Stimulated activated naive CD4-positive, alpha-beta T cell treated with Interleukin-2 at 50 U/mL for 16 hours (primary cell): ENCODE measurements around the gene SLC44A1.

Source experiments
- DNase-seq: peaks from one replicate; lab custom pipeline; 2025; lab: John Stamatoyannopoulos, UW

SLC44A1 gene

DNA sequence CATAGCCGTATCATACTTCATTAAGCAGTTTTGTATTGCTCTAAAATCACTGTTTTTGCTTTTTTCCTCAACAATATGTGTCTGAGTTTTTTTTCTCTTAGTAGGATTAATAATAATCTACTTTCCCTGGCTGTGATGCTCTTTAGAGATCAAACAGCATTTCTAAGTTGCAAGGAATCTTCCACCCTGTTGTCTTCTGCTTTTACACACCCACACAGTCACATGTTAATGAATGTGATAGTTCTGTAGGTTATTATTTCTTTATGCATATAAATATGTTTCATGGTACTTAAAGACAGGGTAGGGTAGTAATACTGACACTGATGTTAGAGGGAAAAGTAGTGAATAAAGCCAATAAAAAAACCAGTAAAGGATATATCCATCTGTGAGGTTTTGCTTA lies 29.3 kb downstream of the SLC44A1 start:
- DNase-seq: no peak

DNA sequence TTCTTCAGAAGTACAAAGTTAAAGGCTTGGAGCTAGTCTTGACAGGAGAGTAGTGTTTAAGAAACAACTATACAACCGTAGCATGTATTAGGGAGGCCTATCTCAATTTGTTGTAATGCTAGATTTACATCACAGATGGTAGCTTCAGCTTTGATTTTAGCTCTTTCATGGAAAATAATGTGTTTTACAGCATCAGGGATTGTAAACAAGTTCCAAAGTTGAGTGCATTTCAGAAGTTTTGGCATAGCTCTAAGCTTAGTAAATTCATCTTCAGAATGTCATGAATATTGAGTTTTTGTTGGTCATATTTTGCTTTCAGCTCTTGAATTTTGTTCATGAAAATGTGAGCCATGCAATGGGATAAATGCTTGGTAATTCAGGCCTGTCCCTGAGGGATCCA lies 30.7 kb downstream of the SLC44A1 start:
- no peak for DNase-seq

DNA sequence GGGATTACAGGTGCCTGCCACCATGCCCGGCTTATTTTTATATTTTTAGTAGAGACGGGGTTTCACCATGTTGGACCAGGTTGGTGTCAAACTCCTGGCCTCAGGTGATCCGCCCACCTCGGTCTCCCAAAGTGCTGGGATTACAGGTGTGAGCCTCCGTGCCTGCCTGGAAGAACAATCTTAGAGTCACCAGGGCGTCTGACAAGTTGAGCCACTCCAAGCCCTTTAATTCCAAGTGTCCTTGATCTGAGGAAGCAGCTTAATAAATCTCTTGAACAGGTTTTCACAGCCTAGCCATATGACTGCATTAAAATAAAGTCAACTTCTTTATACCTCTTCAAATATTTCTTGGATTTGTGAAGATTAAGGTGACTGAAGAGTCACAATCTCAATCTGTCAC lies 31.5 kb downstream of the SLC44A1 start:
- no peak for DNase-seq

DNA sequence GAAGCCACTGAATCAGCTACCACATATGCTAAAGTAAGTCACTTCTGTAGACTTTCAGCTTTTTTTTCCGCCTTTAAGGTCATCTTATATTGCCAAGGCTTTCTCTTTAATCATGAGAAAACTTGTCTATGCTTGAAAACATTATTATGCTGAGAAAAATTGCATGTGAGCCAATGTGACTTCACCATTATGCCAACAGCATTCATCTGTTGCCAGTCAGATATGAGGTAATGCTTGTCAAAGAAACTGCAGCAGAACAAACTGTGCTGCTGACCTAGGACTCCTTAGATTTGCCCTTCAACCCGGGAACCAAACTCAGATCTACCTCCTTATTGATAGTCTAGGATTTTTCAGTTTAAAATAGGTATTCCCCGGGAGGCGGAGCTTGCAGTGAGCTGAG lies 34.3 kb downstream of the SLC44A1 start:
- no peak for DNase-seq

DNA sequence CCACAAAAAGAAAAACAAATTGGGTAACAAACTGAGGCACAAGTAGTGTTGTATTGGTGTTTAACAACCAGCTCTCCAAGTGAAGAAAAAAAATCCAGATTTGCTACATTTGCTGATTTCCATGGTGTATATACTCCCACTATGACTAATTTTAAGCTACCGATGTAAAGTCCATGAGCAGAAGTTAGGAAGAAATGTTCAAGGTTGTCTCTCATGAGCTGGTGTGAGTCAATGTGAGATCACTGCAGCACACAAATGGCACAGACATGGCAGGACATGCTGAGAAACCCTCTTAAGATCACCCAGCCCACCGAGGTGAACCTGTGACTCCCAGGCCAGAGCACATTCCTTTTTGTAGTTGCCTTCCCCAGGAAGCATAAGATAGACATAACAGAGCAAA lies 36.2 kb downstream of the SLC44A1 start:
- no peak for DNase-seq

DNA sequence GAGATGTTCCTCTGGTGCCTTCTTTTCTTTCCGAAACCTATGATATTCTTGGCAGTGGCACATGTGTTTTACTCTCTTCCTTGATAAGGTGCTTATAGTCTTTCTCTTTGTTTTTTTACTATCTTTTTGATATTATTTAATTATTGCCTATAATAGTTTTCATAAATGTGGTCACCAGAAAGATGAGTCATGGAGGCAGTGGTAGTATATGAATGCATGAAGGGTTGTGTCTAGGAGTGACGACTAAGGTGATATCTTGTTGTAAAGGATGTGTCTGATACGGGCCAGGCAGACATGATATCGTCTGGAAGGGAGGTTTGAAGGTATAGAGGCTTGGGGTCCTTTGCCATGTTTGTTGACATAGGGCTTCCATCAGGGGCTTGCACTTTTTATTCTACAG lies 36.8 kb downstream of the SLC44A1 start:
- no peak for DNase-seq

- DNase-seq: no peak
Measured at GRCh38 chr9:105281926-105282325, 37.5 kb downstream of the SLC44A1 start.

GRCh38 chr9:105282870-105283621 lies 38.6 kb downstream of the SLC44A1 start:
- DNase-seq: no peak

- DNase-seq: no peak
Measured at GRCh38 chr9:105283795-105284194, 39.3 kb downstream of the SLC44A1 start.

DNA sequence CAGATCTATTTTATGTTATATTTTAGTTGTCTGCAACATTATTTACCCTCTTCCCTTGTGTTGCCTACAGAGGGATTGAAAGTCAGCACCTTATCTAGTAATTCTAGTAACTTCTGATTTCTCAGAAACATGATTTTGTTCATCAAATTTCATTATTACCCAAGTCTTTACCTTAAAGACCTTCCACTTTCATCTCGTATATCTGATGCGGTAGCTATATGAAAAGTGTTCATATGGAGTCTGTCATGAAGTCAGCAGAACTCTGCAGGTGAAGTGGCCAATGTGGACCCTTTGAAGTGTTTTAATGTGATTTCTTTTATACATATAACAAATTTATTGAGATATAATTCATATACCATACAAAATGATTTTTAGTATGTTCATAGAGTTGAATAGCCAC lies 40.0 kb downstream of the SLC44A1 start:
- DNase-seq: no peak

DNA sequence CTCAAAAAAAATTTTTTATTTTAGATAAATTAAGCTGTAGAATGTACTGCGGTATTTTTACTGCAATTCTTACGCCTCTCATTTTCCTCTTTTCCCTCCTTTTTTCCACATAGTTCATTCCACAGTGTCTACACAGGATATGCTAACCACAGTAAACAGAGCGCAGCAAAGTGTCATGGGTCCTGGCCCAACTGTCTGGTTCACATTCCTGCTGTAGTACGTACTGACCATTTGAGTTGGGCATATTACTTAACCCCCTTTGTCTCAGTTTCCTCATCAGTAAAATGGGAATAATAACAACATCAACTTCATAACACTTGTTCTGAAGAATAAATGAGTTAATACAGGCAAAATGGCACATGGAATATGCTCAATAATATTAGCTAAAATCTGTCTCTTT lies 41.6 kb downstream of the SLC44A1 start:
- DNase-seq: no peak

DNA sequence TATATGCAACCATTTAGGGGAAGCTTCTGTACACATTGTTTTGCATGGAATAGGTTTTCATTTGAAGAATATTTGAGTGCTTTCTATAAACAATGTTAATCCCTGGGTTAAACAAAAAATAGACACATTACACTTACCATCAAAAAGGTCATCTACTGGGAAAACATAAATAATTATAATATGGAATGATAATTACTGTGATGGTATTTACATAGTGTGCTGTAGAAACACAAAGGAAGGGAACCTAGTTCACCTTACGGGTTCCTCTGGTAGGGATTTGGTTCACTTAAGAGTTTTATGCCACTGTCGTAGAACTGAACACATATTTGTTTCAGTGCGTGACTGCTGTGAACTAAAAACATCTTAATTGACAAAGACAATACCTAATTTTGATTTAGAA lies 44.9 kb downstream of the SLC44A1 start:
- no peak for DNase-seq

DNA sequence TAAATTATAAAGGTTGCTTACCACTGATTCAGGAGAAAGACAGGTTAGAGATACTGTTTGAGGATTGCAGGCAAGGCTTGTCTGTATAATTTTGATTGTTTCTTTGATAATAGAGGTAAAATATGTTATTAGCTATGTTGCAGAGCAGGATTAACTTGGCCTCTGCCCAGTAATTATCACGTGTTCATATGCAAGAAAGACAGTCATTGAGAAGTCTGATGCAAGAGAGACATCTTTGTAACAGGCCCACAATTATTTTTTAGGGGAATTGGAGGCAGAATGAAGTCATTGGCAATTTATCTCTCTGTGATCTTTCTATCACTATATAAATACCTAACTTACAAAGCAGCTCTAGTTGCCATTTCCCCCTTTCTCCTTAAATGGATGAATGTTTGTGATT lies 46.0 kb downstream of the SLC44A1 start:
- no peak for DNase-seq

DNA sequence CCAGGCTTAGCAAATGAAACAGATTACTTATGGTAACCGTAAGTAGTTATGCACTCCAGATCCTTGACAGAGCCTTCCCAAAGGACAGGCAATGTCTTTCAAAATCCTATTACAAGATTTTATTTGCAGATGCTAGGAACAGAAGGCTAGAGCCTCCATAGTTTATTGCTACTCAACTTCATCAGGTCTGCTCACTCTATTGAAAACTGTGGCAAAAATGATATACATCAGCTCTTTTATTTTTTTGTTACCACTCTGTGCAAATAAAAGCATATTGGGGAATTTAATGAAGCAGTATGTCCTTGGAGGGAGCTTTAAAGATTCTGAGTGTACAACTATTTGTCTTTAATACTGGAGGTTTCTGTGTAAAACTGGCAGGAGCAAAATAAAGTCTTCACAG lies 46.5 kb downstream of the SLC44A1 start:
- DNase-seq: no peak

DNA sequence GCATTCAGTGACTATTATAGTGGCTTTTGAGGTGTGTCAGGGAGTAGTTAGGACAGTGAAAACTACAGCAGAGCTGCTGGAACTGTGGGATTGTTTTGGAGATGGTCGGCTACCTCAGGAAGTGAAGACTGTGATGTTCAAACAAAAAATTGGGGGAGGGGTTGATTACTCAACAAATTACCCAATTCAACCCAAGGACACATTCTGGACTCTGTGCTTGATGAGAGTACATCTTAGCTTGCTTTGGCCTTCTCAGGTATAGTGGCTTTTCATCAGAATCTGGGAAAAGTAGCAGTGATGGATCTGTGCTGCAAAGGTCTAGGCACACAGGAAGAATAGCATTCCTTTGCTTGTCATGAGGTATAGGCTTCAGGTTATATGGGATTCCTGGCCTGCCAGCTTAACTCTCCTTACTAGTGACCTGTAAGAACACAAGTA lies 47.0 kb downstream of the SLC44A1 start:
- no peak for DNase-seq

DNA sequence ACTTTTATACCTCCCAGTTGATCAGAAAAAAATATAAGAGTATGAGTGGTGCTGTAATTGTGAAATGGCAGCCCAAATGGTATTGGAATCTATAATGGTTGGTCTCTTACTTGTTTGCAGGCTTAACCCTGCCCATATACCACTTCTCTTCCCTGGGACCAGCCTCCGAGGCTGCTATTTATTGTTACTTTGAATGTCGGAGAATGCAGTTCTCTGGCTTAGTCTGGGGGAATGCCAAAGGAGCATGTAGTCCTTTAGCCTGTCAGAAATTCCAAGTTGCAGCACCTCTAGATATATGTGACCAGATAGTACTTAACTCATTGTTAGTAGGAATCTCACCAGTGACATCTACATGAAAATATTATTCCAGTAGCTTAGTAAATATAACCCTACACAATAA lies 47.5 kb downstream of the SLC44A1 start:
- DNase-seq: no peak

- no peak for DNase-seq
Measured at GRCh38 chr9:105293408-105293807, 49.0 kb downstream of the SLC44A1 start.

DNA sequence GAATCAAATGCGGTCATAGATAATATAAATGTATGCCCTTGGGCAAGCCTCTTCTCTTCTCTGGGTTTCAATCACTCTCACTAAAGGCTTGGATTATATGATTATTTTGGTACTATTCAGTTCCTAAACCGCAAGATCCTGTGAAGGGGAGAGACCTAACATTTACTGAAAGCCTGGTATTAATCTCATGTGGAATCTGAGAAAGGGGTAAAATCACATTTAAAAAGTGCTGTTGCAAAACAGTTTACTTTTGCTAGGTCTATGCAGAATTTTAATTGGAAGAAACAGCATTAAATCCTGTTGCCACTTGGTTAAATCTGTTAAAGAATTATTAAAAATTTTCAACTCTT lies 50.7 kb downstream of the SLC44A1 start:
- DNase-seq: no peak

GRCh38 chr9:105295986-105296385 lies 51.5 kb downstream of the SLC44A1 start:
- DNase-seq: no peak

GRCh38 chr9:105296445-105296844 lies 52.0 kb downstream of the SLC44A1 start:
- DNase-seq: no peak

DNA sequence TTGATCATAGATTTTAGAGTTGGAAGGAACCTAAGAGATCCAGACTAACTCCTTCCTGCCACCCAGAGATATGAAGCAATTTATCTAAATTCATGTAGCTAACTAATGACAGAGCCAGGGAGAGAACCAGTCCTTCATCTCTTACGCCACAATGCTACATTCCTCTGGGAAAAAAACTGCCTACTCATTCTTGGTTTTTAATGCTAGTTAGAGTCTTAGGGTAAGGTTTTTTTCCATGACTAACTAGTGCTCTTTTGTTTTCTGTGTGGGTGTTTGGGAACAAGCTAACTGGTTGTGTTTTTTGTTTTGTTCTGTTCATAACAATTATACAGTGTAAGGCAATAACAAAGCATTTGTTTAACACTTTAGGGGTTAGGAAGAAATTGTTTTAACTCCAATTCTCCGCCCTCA lies 52.4 kb downstream of the SLC44A1 start:
- no peak for DNase-seq

DNA sequence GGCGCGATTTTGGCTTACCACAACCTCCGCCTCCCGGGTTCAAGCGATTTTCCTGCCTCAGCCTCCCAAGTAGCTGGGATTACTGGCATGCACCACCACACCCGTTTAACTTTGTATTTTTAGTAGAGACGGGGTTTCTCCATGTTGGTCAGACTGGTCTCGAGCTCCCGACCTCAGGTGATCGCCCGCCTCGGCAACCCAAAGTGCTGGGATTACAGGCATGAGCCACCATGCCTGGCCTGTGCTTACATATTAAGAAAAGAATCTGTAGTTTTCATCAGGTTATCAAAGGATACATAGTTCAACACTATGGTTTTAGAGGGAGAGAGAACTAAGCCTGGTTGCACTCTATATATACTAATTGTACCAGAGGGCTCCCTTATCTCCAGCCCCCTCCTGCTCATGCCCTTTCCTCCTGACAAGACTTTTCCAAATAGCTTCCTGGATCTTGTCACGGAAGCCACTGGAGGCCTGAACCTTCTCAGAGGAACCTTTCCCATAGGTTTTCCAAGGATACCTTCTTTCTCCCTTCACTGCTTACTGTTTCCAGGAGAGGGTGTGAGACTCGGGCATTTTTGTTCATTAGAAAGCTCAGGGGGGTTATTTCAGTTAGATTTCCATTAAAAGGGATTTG lies 53.1 kb downstream of the SLC44A1 start:
- no peak for DNase-seq

DNA sequence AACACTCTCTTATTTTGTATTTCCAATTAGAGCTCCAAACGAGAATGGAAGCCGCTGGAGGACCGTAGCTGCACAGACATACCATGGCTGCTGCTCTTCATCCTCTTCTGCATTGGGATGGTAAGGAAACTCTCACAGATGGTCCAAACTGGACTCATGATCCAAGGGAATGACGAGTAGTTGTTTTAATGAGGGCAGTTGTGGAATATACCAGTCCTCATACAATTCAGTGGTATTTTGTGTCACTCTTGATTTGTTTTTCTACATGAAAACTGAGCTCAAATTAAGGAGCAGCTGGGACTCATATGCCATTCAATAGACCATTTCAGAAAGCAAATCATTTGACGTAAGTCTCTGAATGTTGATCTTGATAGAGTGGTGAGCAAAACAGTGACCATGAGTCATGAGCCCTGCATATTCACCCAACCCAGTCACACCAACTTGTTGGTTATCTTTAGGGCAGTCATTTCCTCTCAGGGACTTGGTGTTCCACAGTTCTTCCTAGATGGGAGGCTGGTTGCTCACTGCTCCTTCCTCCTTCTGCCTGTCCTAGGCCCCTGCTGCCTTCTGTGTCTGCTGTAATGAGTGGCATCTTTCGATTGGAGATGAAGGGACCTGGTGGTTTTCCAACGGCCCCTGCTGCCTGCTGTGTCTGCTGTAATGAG lies 54.9 kb downstream of the SLC44A1 start:
- no peak for DNase-seq

DNA sequence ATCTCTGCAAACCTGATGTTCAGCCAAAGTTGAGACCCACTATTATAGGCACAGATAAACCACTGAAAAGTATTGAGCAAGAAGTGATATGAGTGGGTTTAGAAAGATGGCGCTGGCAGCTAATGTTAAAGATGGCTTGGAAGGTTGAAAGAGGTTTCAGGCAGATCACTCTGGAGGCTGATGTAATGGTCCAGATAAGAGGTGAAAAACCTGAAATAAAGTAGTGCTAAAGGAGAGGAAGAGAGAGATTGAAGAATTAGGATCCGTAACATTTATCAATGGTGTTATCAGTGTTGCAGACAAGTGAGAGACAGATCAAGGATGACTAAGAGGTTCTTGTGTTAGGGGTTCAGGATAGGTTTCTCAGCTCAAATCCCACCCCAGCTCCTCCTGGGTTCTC lies 58.3 kb downstream of the SLC44A1 start:
- DNase-seq: no peak
